Measurements from ENCODE around the gene SLC2A4.

SLC2A4 gene

GRCh38 chr17:7306911-7307685 lies 25.6 kb downstream of the SLC2A4 start, which contains the start of gene EIF5A:
Gene EIF5A (plus strand): TSS chr17:7307628. CDS start chr17:7309636, 2,008 bp downstream.
- DNase-seq (ENCODE audit: low read depth in 2 of 2), result peak; percentile 100

GRCh38 chr17:7307686-7308624 lies 26.4 kb downstream of the SLC2A4 start:
- DNase-seq (ENCODE audit: low read depth in 2 of 2), result no peak

DNA sequence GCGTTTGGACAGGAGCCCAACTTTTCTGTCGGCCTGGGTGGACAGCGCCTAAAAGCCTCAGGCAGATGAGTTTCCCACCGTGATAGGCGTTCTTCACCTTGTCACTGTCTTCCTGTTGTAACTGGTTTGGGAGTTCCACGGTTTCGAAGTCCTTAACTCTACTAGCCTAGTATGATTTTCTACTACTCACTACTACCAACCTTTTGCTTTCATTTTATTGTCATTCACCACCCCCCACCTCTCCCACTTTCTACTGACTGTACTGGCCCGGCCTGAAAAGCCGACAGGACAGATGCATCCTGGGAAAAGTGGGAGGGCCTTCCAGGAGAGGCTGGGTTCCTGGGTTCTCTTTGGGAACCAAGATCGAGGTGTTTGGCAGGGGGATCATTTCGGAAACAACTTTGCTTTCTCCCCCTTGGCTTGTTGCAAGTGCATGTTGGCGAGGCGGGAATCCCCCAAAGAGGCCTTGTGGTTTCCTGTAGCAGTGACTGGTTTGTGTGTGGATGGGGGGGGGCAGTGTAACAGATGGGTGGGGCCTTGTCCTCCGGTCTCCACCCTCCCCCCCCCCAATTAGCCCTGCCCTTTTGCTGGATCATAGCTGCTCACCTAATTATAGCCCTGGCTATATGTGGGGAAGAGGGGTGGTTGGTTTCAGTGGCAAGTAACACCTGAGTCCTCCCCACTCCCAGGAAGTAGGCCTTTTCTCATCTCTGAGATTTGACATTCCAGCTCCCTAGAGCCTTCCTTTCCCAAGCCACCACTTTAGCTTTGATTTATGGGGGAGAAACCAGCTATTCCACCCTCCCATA lies 27.3 kb downstream of the SLC2A4 start:
- peak; percentile 74 for DNase-seq (ENCODE audit: low read depth in 2 of 2)

- DNase-seq (ENCODE audit: low read depth in 2 of 2), result no peak
Observed at GRCh38 chr17:7309628-7310027, 28.1 kb downstream of the SLC2A4 start.

DNA sequence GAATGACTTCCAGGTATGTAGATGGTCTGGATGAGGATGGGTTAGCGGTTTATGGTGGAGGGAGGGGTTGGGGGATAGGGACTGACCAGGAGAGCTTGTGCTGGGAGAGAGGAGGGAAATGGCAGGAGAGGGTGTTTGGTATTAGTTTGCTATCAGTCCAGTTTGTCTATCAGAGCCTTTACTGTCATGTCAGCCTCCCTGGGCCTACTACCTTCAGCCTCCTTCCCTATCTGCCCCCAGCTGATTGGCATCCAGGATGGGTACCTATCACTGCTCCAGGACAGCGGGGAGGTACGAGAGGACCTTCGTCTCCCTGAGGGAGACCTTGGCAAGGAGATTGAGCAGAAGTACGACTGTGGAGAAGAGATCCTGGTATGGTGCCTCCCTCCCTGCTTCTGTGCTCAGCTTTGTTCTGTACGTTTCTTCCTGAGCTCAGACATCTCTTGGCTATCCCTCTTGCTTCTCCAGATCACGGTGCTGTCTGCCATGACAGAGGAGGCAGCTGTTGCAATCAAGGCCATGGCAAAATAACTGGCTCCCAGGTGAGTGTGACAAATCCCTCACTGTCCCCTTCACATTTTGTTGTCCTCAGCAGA lies 29.7 kb downstream of the SLC2A4 start:
- DNase-seq (ENCODE audit: low read depth in 2 of 2), result no peak

DNA sequence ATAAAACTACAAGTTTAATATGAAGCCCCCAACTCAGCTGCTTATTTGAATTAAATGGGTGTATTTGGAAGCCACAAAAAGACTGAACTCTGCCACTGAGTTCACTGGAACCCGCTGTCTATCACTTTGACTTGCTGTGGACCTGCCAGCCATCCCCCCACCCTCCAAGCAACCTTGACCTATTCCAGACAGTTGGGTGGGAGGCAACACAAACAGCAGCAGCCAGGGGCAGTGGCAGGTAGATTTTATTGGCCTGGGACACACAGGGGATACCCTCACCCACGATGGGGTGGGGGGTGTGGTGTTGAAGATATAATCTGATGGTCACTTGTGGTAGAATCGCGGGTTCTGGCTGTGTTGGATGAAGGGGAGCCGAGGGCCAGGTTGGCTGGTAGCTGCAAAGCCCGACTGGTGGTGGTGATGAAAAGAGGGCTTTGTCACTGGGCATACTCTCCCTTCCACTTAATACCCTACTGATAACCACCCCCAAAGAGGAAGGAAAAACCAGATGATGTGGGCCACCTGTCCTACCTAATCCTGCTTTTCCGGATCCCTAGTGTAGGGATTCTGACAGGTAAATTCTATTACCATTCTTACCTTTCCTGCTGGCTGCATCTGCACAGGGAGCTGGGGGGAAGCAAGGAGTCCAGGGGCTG lies 31.0 kb downstream of the SLC2A4 start:
- no peak for DNase-seq (ENCODE audit: low read depth in 2 of 2)

GRCh38 chr17:7313088-7313889 lies 31.8 kb downstream of the SLC2A4 start:
- DNase-seq (ENCODE audit: low read depth in 2 of 2), result no peak

- DNase-seq (ENCODE audit: low read depth in 2 of 2), result no peak
Observed at GRCh38 chr17:7313890-7314718, 32.6 kb downstream of the SLC2A4 start.

DNA sequence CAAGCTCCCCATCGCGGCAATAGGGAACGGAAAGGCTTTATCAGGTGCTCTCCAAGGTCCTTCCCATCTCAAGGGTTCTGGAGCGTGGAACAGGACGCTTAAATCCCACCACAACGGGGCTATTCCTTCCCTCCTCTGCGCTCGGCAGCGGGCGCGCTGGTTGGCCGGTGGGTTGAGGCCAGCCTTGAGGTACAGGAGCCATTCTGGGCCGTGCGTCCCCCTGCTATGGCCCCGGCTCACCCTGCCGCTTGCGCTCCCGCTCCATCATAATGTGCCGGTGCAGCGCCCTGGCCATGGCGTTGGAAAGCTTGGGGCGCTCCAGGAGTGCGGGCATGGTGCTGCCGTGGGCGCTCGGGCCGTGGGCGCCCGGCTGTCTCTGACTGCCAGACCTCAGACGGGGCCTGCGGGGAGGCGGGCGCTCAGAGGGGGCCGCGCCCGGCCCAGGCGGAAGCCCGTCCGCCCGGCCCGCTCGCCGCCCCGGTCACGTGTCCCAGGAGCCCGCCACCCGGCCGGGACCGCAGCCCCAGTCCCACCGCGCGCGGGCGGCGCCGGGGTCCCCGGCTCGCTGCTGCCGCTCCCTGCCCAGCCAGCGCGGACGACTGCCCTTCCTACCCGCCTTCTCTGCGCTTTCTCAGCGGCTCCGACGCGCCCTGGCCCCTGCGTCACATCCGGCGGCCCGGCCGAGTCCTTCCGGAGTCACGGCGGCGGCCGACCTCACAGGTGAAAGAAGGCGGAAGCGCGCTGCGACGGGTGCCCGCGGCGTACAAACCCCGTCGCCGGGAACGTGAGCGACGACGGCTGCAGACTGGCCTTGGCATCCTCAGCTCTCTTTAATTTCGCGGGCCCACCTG lies 33.4 kb downstream of the SLC2A4 start, which contains the start of gene GPS2:
GPS2 (minus strand) TSS at position 642 of the 851 bp plus-strand sequence; CDS start at position 334, 308 bp downstream.
- peak; percentile 89 to 91 for DNase-seq (ENCODE audit: low read depth in 2 of 2)

- no peak for DNase-seq (ENCODE audit: low read depth in 2 of 2)
Observed at GRCh38 chr17:7315570-7316235, 34.2 kb downstream of the SLC2A4 start.

GRCh38 chr17:7317161-7317803 lies 35.8 kb downstream of the SLC2A4 start:
- DNase-seq (ENCODE audit: low read depth in 2 of 2), result no peak

DNA sequence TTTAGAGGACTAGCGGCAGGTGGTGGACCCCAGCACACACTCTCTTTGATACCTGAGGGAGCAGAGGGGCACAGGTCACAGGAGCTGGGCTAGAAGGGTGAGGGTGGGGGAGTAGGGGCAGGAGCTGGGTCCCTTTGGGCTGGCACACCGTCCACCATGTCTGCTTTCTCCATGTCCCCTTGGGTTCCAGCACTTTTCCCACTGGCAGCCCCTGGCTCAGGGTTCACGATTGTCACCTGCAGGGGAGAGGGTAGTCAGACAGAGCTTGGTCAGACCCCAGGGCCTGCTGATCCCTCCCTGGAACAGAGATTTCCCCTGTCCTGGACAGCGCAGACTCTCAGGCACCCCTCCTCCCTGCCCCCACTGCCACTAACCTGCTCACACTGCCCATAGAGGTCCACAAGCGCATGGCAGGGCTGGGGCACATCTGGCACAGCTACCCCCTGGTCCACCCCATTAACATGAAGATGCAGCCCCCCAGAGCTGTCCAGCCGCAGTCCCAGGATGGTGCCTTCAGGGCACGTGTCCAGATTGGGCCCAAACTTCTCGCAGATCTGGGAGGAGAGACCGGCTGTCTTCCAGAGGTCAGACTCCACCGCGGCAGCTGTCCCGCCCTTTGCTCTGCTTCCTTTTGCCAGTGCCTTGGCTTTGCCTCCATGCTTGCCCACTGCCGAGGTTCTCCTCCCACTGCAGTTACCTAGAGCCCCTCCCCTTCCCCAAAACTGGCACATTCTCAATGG lies 36.8 kb downstream of the SLC2A4 start:
- DNase-seq (ENCODE audit: low read depth in 2 of 2), result no peak

- no peak for DNase-seq (ENCODE audit: low read depth in 2 of 2)
Observed at GRCh38 chr17:7321466-7321865, 39.9 kb downstream of the SLC2A4 start.

GRCh38 chr17:7322520-7323194 lies 41.1 kb downstream of the SLC2A4 start:
- DNase-seq (ENCODE audit: low read depth in 2 of 2), result no peak

- DNase-seq (ENCODE audit: low read depth in 2 of 2), result peak in 1 of 2 donors; percentile 37
Observed at GRCh38 chr17:7323731-7324437, 42.4 kb downstream of the SLC2A4 start.

Measured in stimulated activated CD8-positive, alpha-beta memory T cell treated with anti-CD3 and anti-CD28 coated beads, Interleukin-15, amount 100 ng/mL, for 48 hours (primary cell).